ENCODE results near the gene MCC. TPM values are rescaled to one million over a fixed set of nuclear protein-coding genes. Genes with fewer than 3 reads are reported as not detected.

MCC gene
- total RNA-seq, 1 donor from 2014 or later: 26.9 TPM

- no peaks in the 10 kb centered on the region for H3K9me3 Mint-ChIP-seq (ENCODE audit: unreplicated experiment)
- FAIRE-seq: no peak
- H3K4me3 ChIP-seq (ENCODE audit: insufficient read depth, low read depth, low read length): no peak overlapping the region
- DNase-seq (ENCODE audit: low read depth): no peak
- no peak overlapping the region for H3K27ac ChIP-seq (ENCODE audit: low read depth, low read length)
- H3K4me2 ChIP-seq (ENCODE audit: low read length): no peak overlapping the region
- no peak overlapping the region for H2AFZ ChIP-seq (ENCODE audit: low read depth, low read length)
- H4K20me1 ChIP-seq (ENCODE audit: insufficient read depth, low read length): peaks cover 34% of the 10 kb centered on the region
- no peaks in the 10 kb centered on the region for H3K27me3 ChIP-seq (ENCODE audit: insufficient read depth, low read length)
- no peak for TF ChIP-seq EZH2 (IDR thresholded peaks at IDR 0.05; ENCODE audit: insufficient read depth, low read length)
- TF ChIP-seq, protein P1, sequence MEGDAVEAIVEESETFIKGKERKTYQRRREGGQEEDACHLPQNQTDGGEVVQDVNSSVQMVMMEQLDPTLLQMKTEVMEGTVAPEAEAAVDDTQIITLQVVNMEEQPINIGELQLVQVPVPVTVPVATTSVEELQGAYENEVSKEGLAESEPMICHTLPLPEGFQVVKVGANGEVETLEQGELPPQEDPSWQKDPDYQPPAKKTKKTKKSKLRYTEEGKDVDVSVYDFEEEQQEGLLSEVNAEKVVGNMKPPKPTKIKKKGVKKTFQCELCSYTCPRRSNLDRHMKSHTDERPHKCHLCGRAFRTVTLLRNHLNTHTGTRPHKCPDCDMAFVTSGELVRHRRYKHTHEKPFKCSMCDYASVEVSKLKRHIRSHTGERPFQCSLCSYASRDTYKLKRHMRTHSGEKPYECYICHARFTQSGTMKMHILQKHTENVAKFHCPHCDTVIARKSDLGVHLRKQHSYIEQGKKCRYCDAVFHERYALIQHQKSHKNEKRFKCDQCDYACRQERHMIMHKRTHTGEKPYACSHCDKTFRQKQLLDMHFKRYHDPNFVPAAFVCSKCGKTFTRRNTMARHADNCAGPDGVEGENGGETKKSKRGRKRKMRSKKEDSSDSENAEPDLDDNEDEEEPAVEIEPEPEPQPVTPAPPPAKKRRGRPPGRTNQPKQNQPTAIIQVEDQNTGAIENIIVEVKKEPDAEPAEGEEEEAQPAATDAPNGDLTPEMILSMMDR (IDR thresholded peaks at IDR 0.05; ENCODE audit: insufficient read depth, low read depth, low read length): no peak
- H3K36me3 ChIP-seq (ENCODE audit: insufficient read depth, low read length): no peaks in the 10 kb centered on the region
- no peak overlapping the region for H3K27ac Mint-ChIP-seq (ENCODE audit: unreplicated experiment)
- peaks cover 31% of the 10 kb centered on the region for H3K4me1 ChIP-seq (ENCODE audit: insufficient read depth, low read length)
- no peak overlapping the region for H3K9ac ChIP-seq (ENCODE audit: low read length)
- H3K4me3 Mint-ChIP-seq (ENCODE audit: unreplicated experiment): no peak overlapping the region
- peaks cover 38% of the 10 kb centered on the region for H3K4me1 Mint-ChIP-seq (ENCODE audit: low read depth, unreplicated experiment)
- no peaks in the 10 kb centered on the region for H3K36me3 Mint-ChIP-seq (ENCODE audit: low read depth, unreplicated experiment)
- no peaks in the 10 kb centered on the region for H3K27me3 Mint-ChIP-seq (ENCODE audit: low read depth, unreplicated experiment)
- H3K79me2 ChIP-seq (ENCODE audit: insufficient read depth, low read length): peaks cover 4% of the 10 kb centered on the region
- H3K9me3 ChIP-seq (ENCODE audit: insufficient read depth, low read depth, low read length): no peaks in the 10 kb centered on the region
These were observed 271.7 kb downstream of the MCC start for GRCh38 chr5:113216545-113216944.

GRCh38 chr5:113215401-113216060 is 272.7 kb downstream of the MCC start:
- peaks cover 44% of the 10 kb centered on the region for H4K20me1 ChIP-seq (ENCODE audit: insufficient read depth, low read length)
- DNase-seq (ENCODE audit: low read depth): peak; percentile 55
- no peaks in the 10 kb centered on the region for H3K27me3 ChIP-seq (ENCODE audit: insufficient read depth, low read length)
- H3K36me3 Mint-ChIP-seq (ENCODE audit: low read depth, unreplicated experiment): no peaks in the 10 kb centered on the region
- no peak overlapping the region for H3K27ac Mint-ChIP-seq (ENCODE audit: unreplicated experiment)
- H3K27ac ChIP-seq (ENCODE audit: low read depth, low read length): no peak overlapping the region
- peaks cover 37% of the 10 kb centered on the region for H3K4me1 Mint-ChIP-seq (ENCODE audit: low read depth, unreplicated experiment)
- no peak for FAIRE-seq
- H3K9me3 ChIP-seq (ENCODE audit: insufficient read depth, low read depth, low read length): no peaks in the 10 kb centered on the region
- TF ChIP-seq, protein P1 (IDR thresholded peaks at IDR 0.05; ENCODE audit: insufficient read depth, low read depth, low read length): no peak
- no peak for TF ChIP-seq EZH2 (IDR thresholded peaks at IDR 0.05; ENCODE audit: insufficient read depth, low read length)
- no peak overlapping the region for H3K4me3 Mint-ChIP-seq (ENCODE audit: unreplicated experiment)
- peaks cover 28% of the 10 kb centered on the region for H3K4me1 ChIP-seq (ENCODE audit: insufficient read depth, low read length)
- H3K9me3 Mint-ChIP-seq (ENCODE audit: unreplicated experiment): no peaks in the 10 kb centered on the region
- H3K4me2 ChIP-seq (ENCODE audit: low read length): peak overlapping the region; percentile 15
- no peak overlapping the region for H3K4me3 ChIP-seq (ENCODE audit: insufficient read depth, low read depth, low read length)
- no peaks in the 10 kb centered on the region for H3K36me3 ChIP-seq (ENCODE audit: insufficient read depth, low read length)
- H3K79me2 ChIP-seq (ENCODE audit: insufficient read depth, low read length): peaks cover 10% of the 10 kb centered on the region
- no peaks in the 10 kb centered on the region for H3K27me3 Mint-ChIP-seq (ENCODE audit: low read depth, unreplicated experiment)
- no peak overlapping the region for H3K9ac ChIP-seq (ENCODE audit: low read length)
- no peak overlapping the region for H2AFZ ChIP-seq (ENCODE audit: low read depth, low read length)

- Mint-ChIP-seq H3K4me1 (ENCODE audit: low read depth, unreplicated experiment) (peaks cover 37% of the 10 kb centered on the region), H3K27ac (ENCODE audit: unreplicated experiment) (no peak overlapping the region), H3K36me3 (ENCODE audit: low read depth, unreplicated experiment) (no peaks in the 10 kb centered on the region), H3K27me3 (ENCODE audit: low read depth, unreplicated experiment) (no peaks in the 10 kb centered on the region), H3K9me3 (ENCODE audit: unreplicated experiment) (no peaks in the 10 kb centered on the region), H3K4me3 (ENCODE audit: unreplicated experiment) (no peak overlapping the region)
- Histone ChIP-seq H2AFZ (ENCODE audit: low read depth, low read length) (no peak overlapping the region), H3K9ac (ENCODE audit: low read length) (no peak overlapping the region), H3K27ac (ENCODE audit: low read depth, low read length) (no peak overlapping the region), H3K4me3 (ENCODE audit: insufficient read depth, low read depth, low read length) (no peak overlapping the region), H3K27me3 (ENCODE audit: insufficient read depth, low read length) (no peaks in the 10 kb centered on the region), H3K9me3 (ENCODE audit: insufficient read depth, low read depth, low read length) (no peaks in the 10 kb centered on the region), H3K36me3 (ENCODE audit: insufficient read depth, low read length) (no peaks in the 10 kb centered on the region), H3K4me2 (ENCODE audit: low read length) (no peak overlapping the region), H3K4me1 (ENCODE audit: insufficient read depth, low read length) (peaks cover 28% of the 10 kb centered on the region), H3K79me2 (ENCODE audit: insufficient read depth, low read length) (peaks cover 18% of the 10 kb centered on the region), H4K20me1 (ENCODE audit: insufficient read depth, low read length) (peaks cover 46% of the 10 kb centered on the region)
- FAIRE-seq: peak; percentile 17
- DNase-seq (ENCODE audit: low read depth): no peak
- TF ChIP-seq, protein P1 (IDR thresholded peaks at IDR 0.05; ENCODE audit: insufficient read depth, low read depth, low read length): no peak
- TF ChIP-seq EZH2 (IDR thresholded peaks at IDR 0.05; ENCODE audit: insufficient read depth, low read length): no peak
These were observed 273.5 kb downstream of the MCC start for GRCh38 chr5:113214606-113215323.
